ENCODE measurements around the gene PDE6B. TPM values are rescaled to one million over a fixed set of nuclear protein-coding genes. Genes with fewer than 3 reads are reported as not detected.

PDE6B gene
- total RNA-seq, 2 experiments from 2014 or later = not detected

DNA sequence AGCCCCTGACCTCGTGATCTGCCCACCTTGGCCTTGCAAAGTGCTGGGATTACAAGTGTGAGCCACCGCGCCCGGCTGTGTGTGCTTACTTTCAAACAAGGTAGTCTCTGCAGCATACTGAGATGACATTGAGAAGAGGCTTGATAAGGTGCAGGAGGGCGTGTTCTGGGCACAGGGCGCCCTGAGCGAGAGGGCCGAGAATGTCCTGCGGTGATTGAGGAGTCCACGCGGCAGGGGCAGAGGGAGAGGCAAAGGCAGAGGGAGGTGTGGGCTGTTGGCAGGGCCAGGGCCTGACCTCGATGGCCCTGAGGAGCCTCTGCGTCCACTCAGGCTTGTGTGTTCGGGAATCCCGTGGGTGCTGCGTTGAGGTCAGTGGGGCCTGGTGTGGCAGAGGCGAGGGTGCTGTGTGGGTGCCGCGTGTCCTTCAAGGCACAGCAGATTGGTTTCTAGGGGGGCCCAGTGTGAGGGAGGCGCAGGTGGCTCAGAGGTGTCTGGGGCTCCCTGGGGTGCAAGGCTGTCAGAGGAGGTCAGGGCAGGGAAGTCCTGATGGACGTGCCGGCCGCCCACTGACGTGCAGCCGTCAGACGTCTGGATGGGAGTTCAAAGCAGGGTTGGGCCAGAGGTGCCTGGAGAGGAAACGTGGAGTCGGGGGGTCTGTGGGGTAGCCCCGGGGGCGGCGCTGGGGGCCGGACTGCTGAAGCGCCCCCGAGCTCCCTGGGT, 92.4 kb downstream of the PDE6B start:
- BruUV-seq (replicated peaks) = no TSS peak
- CTCF ChIA-PET (ENCODE audit: unreplicated experiment) = no interaction called here
- intact Hi-C loops (cut with micrococcal nuclease; ENCODE audit: unreplicated experiment) = no loop called here
- no peaks in the 10 kb centered on the region for H3K9me2 ChIP-seq (ENCODE audit: insufficient read depth, low read length)
- H3K79me2 ChIP-seq (ENCODE audit: insufficient read depth, low read depth, low read length) = peaks cover 14% of the 10 kb centered on the region; the same call in 1 of the 2 replicates
- TF ChIP-seq EZH2phosphoT487 (IDR thresholded peaks at IDR 0.05; ENCODE audit: borderline replicate concordance, low read depth, low read length) = no peak
- TF ChIP-seq, protein P1, sequence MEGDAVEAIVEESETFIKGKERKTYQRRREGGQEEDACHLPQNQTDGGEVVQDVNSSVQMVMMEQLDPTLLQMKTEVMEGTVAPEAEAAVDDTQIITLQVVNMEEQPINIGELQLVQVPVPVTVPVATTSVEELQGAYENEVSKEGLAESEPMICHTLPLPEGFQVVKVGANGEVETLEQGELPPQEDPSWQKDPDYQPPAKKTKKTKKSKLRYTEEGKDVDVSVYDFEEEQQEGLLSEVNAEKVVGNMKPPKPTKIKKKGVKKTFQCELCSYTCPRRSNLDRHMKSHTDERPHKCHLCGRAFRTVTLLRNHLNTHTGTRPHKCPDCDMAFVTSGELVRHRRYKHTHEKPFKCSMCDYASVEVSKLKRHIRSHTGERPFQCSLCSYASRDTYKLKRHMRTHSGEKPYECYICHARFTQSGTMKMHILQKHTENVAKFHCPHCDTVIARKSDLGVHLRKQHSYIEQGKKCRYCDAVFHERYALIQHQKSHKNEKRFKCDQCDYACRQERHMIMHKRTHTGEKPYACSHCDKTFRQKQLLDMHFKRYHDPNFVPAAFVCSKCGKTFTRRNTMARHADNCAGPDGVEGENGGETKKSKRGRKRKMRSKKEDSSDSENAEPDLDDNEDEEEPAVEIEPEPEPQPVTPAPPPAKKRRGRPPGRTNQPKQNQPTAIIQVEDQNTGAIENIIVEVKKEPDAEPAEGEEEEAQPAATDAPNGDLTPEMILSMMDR (conservative IDR thresholded peaks at IDR 0.05; ENCODE audit: low read length) = no peak
- H4K20me1 ChIP-seq (ENCODE audit: insufficient read depth, low read length) = no peaks in the 10 kb centered on the region
- no peaks in the 10 kb centered on the region for H3K4me1 ChIP-seq (ENCODE audit: insufficient read depth, low read length, poor library complexity, severe bottlenecking)
- H3K4me3 ChIP-seq (ENCODE audit: low read depth, low read length, poor library complexity, severe bottlenecking) = no peak overlapping the region
- no peak overlapping the region for H3K4me2 ChIP-seq (ENCODE audit: low read length)
- POLR2A ChIA-PET = no interaction called here
- no peaks in the 10 kb centered on the region for H3K9me3 ChIP-seq (ENCODE audit: low read length)
- H2AFZ ChIP-seq (ENCODE audit: low read length) = no peak overlapping the region
- DNase-seq (ENCODE audit: low spot score) = no peak
- H3K36me3 ChIP-seq (ENCODE audit: insufficient read depth, low read length) = peaks cover 36% of the 10 kb centered on the region
- no peak overlapping the region for H3K27ac ChIP-seq (ENCODE audit: low read depth, low read length, poor library complexity, severe bottlenecking)

DNA sequence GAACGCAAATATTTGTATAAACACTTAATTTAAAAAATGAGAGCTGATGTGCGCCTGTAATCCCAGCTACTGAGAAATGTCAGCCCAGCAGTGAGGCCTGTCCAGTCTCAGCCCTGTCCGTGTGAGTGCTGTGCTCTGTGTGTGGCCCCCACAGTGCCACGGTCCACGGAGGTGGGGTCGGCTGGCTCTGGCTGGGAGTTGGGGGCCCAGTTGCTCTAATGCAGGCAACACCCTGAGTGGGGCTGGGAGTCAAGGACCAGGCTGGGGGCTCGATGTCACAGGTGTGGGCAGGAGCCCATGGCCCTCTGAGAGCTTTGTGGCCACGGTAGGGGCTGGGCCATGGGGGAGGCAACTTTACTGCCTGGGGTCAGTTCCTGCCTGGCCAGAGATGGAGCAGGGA, 93.1 kb downstream of the PDE6B start:
- ChIA-PET POLR2A (no interaction called here), CTCF (ENCODE audit: unreplicated experiment) (no interaction called here)
- peaks cover 7% of the 10 kb centered on the region; the same call in 1 of the 2 replicates for H3K79me2 ChIP-seq (ENCODE audit: insufficient read depth, low read depth, low read length)

More for the DNA sequence above, 93.1 kb downstream of the PDE6B start:
- no peak overlapping the region for H2AFZ ChIP-seq (ENCODE audit: low read length)
- H3K4me2 ChIP-seq (ENCODE audit: low read length) = no peak overlapping the region
- BruUV-seq (replicated peaks) = no TSS peak
- no peaks in the 10 kb centered on the region for H3K4me1 ChIP-seq (ENCODE audit: insufficient read depth, low read length, poor library complexity, severe bottlenecking)
- H3K27ac ChIP-seq (ENCODE audit: low read depth, low read length, poor library complexity, severe bottlenecking) = no peak overlapping the region
- TF ChIP-seq, protein P1 (conservative IDR thresholded peaks at IDR 0.05; ENCODE audit: low read length) = no peak
- TF ChIP-seq EZH2phosphoT487 (IDR thresholded peaks at IDR 0.05; ENCODE audit: borderline replicate concordance, low read depth, low read length) = no peak
- intact Hi-C loops (cut with micrococcal nuclease; ENCODE audit: unreplicated experiment) = no loop called here
- H4K20me1 ChIP-seq (ENCODE audit: insufficient read depth, low read length) = no peaks in the 10 kb centered on the region
- peaks cover 36% of the 10 kb centered on the region for H3K36me3 ChIP-seq (ENCODE audit: insufficient read depth, low read length)
- no peaks in the 10 kb centered on the region for H3K9me2 ChIP-seq (ENCODE audit: insufficient read depth, low read length)
- DNase-seq (ENCODE audit: low spot score) = no peak
- H3K9me3 ChIP-seq (ENCODE audit: low read length) = no peaks in the 10 kb centered on the region
- no peak overlapping the region for H3K4me3 ChIP-seq (ENCODE audit: low read depth, low read length, poor library complexity, severe bottlenecking)

Other genes starting within 250 kb of the PDE6B start
- 48.1 and 51.1 TPM in 2 replicates for gene ZNF721, start 126.4 kb upstream of the PDE6B start, total RNA-seq (2014; rRNA removed; shearing (Covaris generic))
- 64.1 and 67.2 TPM in 2 replicates for gene ZNF721, start 126.4 kb upstream of the PDE6B start, total RNA-seq (2022)
- 30.9 and 32.0 TPM in 2 replicates for gene PIGG, start 126.4 kb upstream of the PDE6B start, total RNA-seq (2014; rRNA removed; shearing (Covaris generic))
- gene PIGG, start 126.4 kb upstream of the PDE6B start, total RNA-seq (2022) = 60.6 and 60.7 TPM in 2 replicates
- gene TMEM271, start 49.3 kb upstream of the PDE6B start, total RNA-seq (2014; rRNA removed; shearing (Covaris generic)) = not detected in 2 replicates
- gene TMEM271, start 49.3 kb upstream of the PDE6B start, total RNA-seq (2022) = not detected in 2 replicates
- gene ATP5ME, start 48.7 kb downstream of the PDE6B start, total RNA-seq (2014; rRNA removed; shearing (Covaris generic)) = 388 and 420 TPM in 2 replicates
- gene ATP5ME, start 48.7 kb downstream of the PDE6B start, total RNA-seq (2022) = 276 and 359 TPM in 2 replicates
- 23.0 and 24.4 TPM in 2 replicates for gene MYL5, start 49.0 kb downstream of the PDE6B start, total RNA-seq (2014; rRNA removed; shearing (Covaris generic))
- gene MYL5, start 49.0 kb downstream of the PDE6B start, total RNA-seq (2022) = 62.2 and 67.4 TPM in 2 replicates
- not detected in 2 replicates for gene SLC49A3, start 63.6 kb downstream of the PDE6B start, total RNA-seq (2014; rRNA removed; shearing (Covaris generic))
- gene SLC49A3, start 63.6 kb downstream of the PDE6B start, total RNA-seq (2022) = not detected in 2 replicates
- 33.8 and 43.7 TPM in 2 replicates for gene PCGF3, start 80.3 kb downstream of the PDE6B start, total RNA-seq (2014; rRNA removed; shearing (Covaris generic))
- 45.9 and 50.2 TPM in 2 replicates for gene PCGF3, start 80.3 kb downstream of the PDE6B start, total RNA-seq (2022)
- gene CPLX1, start 200.6 kb downstream of the PDE6B start, total RNA-seq (2014; rRNA removed; shearing (Covaris generic)) = 0.25 and 0.57 TPM in 2 replicates
- gene CPLX1, start 200.6 kb downstream of the PDE6B start, total RNA-seq (2022) = 0.21 and 0.28 TPM in 2 replicates